GM12878 (cell line): ENCODE data around the gene ATP8B1. TPM values are rescaled to one million over a fixed set of nuclear protein-coding genes. Genes with fewer than 3 reads are reported as not detected.

ENCODE experiments used
- ATAC-seq: fragments of 200-7000 bp; cut with Tn5 transposase; 3 replicates; pipeline ENCODE4 v1.9.1; 2020; ENCODE audit warnings: mild to moderate bottlenecking, moderate library complexity
- BruUV-seq: library from RNA; stranded (reverse); fragments of 400-500 nt; replicated peaks from 2 replicates; lab custom pipeline; 2021; lab: Mats Ljungman, UMichigan
- CTCF ChIA-PET: fragments of 300-600 bp; sonication (Branson Sonifier 250); formaldehyde crosslinking; extraction: SDS; loops from one replicate; lab custom pipeline; 2021; ENCODE audit warnings: inconsistent platforms; lab: Yijun Ruan, JAX
- POLR2A ChIA-PET: fragments of 350-600 bp; formaldehyde crosslinking; extraction: SDS; loops from one replicate; lab custom pipeline; 2021; ENCODE audit warnings: inconsistent platforms; lab: Charles Lee
- RAD21 ChIA-PET: fragments of 300-600 bp; sonication (Branson Sonifier 250); formaldehyde crosslinking; loops from one replicate; lab custom pipeline; 2023; ENCODE audit warnings: antibody characterized with exemption; ENCODE audit not compliant: unreplicated experiment; lab: Charles Lee
- SMC1A ChIA-PET: fragments of 300-600 bp; sonication (Branson Sonifier 250); formaldehyde crosslinking; loops from one replicate; lab custom pipeline; 2023; ENCODE audit not compliant: unreplicated experiment, uncharacterized antibody; lab: Charles Lee
- DNase-seq: peaks from one replicate; pipeline ENCODE4 v3.0.0-alpha.2; 2011; ENCODE audit warnings: low read depth, low spot score
- FAIRE-seq: peaks from 3 replicates; lab custom pipeline; 2011; peaks lifted over from hg19 to GRCh38; lab: Jason Lieb, UNC
- H2AFZ ChIP-seq: 2 replicates; pipeline ENCODE4 v1.6.0; 2011; ENCODE audit warnings: low read depth, low read length, control low read depth; ENCODE audit not compliant: control insufficient read depth
- H3K27ac ChIP-seq: 2 replicates; pipeline ENCODE4 v1.5.1; 2011; ENCODE audit warnings: control low read depth; ENCODE audit not compliant: control insufficient read depth, insufficient read depth
- H3K27me3 ChIP-seq, 2 experiments: replicated peaks in 1 of 2; 2 replicates each; pipeline versions ENCODE4 v1.6.0 to v1.6.1; 2011; ENCODE audit warnings: low read length in 1 of 2; ENCODE audit not compliant: control insufficient read depth in 2 of 2, insufficient read depth in 2 of 2
- H3K36me3 ChIP-seq, 2 experiments: 2 replicates each; pipeline ENCODE4 v1.5.1; 2011; ENCODE audit warnings: low read length in 1 of 2; ENCODE audit not compliant: control insufficient read depth in 2 of 2, insufficient read depth in 2 of 2
- H3K4me1 ChIP-seq: 2 replicates; pipeline ENCODE4 v1.6.1; 2011; ENCODE audit warnings: mild to moderate bottlenecking, low read length, moderate library complexity, mixed read lengths; ENCODE audit not compliant: control insufficient read depth, insufficient read depth
- H3K4me2 ChIP-seq: 2 replicates; pipeline ENCODE4 v1.6.0; 2011; ENCODE audit warnings: control low read depth; ENCODE audit not compliant: control insufficient read depth, insufficient read depth
- H3K4me3 ChIP-seq: fragments of 200-600 bp; sonication (generic); 2 replicates; pipeline ENCODE4 v1.5.1; 2016
- H3K79me2 ChIP-seq: 2 replicates; pipeline ENCODE4 v1.6.0; 2011; ENCODE audit warnings: low read length; ENCODE audit not compliant: control insufficient read depth, insufficient read depth
- H3K9ac ChIP-seq: 2 replicates; pipeline ENCODE4 v1.8.0; 2011; ENCODE audit warnings: low read length, control low read depth, mixed read lengths; ENCODE audit not compliant: control insufficient read depth, insufficient read depth
- H3K9me3 ChIP-seq: replicated peaks from 3 replicates; pipeline ENCODE4 v1.5.1; 2011; ENCODE audit warnings: mild to moderate bottlenecking, low read length; ENCODE audit not compliant: control insufficient read depth, insufficient read depth
- H4K20me1 ChIP-seq: 2 replicates; pipeline ENCODE4 v1.6.0; 2011; ENCODE audit not compliant: control insufficient read depth, insufficient read depth
- ASH2L ChIP-seq: fragments of 300-600, 200-600 bp; sonication (generic); IDR thresholded peaks from 2 replicates; pipeline ENCODE4 v1.6.1; 2017; ENCODE audit warnings: low read depth, mild to moderate bottlenecking, borderline replicate concordance
- BCL11A ChIP-seq: IDR thresholded peaks from 2 replicates; pipeline ENCODE4 v1.6.1; 2011; ENCODE audit warnings: low read depth, low read length
- CBFB ChIP-seq: IDR thresholded peaks from 2 replicates; pipeline ENCODE4 v1.6.1; 2016; ENCODE audit warnings: antibody characterized with exemption, low read depth
- ELK1 ChIP-seq: IDR thresholded peaks from 2 replicates; pipeline ENCODE4 v1.6.1; 2012; ENCODE audit warnings: low read depth, low read length, improper control_type of control experiment
- KLF5 ChIP-seq: fragments of 450-650 bp; IDR thresholded peaks from 2 replicates; pipeline ENCODE4 v1.6.1; 2014; ENCODE audit warnings: mild to moderate bottlenecking; ENCODE audit not compliant: partially characterized antibody
- MTA3 ChIP-seq: IDR thresholded peaks from 2 replicates; pipeline ENCODE4 v1.6.1; 2012; ENCODE audit warnings: low read length, inconsistent platforms, borderline replicate concordance
- PAX8 ChIP-seq: fragments of 450-650 bp; IDR thresholded peaks from 2 replicates; pipeline ENCODE4 v1.6.1; 2017; ENCODE audit warnings: mild to moderate bottlenecking, moderate library complexity
- RAD51 ChIP-seq: fragments of 450-650 bp; IDR thresholded peaks from 2 replicates; pipeline ENCODE4 v1.6.1; 2016; ENCODE audit warnings: moderate library complexity, mild to moderate bottlenecking, inconsistent platforms
- RCOR1 ChIP-seq: conservative IDR thresholded peaks from 2 replicates; pipeline ENCODE4 v1.6.1; 2012; ENCODE audit warnings: low read depth, low read length, improper control_type of control experiment
- SP1 ChIP-seq: IDR thresholded peaks from one replicate; pipeline ENCODE4 v1.6.1; 2011; ENCODE audit warnings: low read depth, low read length
- TCF12 ChIP-seq: IDR thresholded peaks from 2 replicates; pipeline ENCODE4 v1.6.1; 2011; ENCODE audit warnings: low read depth, mild to moderate bottlenecking, low read length
- YY1 ChIP-seq: IDR thresholded peaks from 2 replicates; pipeline ENCODE4 v1.6.1; 2011; ENCODE audit warnings: low read depth, mild to moderate bottlenecking, low read length
- WGBS: methylation state at CpG from one replicate; pipeline ENCODE4 v1.1.6; 2016; ENCODE audit warnings: low lambda C conversion rate; ENCODE audit not compliant: insufficient replicate concordance, insufficient coverage; ENCODE audit errors: missing lambda C conversion rate; 5-methylcytosine and 5-hydroxymethylcytosine counted together
- in situ Hi-C: fragments of 300-500 bp; cut with MboI; formaldehyde crosslinking; loops from 9 replicates; pipeline ENCODE4 v1.14.3; 2018; ENCODE audit warnings: mixed read lengths
- intact Hi-C: fragments of 100-400 bp; cut with micrococcal nuclease; formaldehyde crosslinking; loops from one replicate; pipeline ENCODE4 v1.14.2; 2022; ENCODE audit not compliant: unreplicated experiment
- polyA plus RNA-seq, 11 experiments: library from polyadenylated mRNA; depleted of rRNA in 4 of 11; unstranded in 6 of 11; stranded (reverse) in 5 of 11; fragments of >200 nt; fragmentation: Nextera tagmentation in 4 of 11; fragmentation: Illumina TruSeq in 1 of 11; extraction: Ambion mirVana in 4 of 11; extraction: Trizol in 1 of 11; gene quantifications; 1 replicate in 1 of 11; 2 replicates in 10 of 11; pipeline versions ENCODE4 v1.2.1 to v1.2.3, GENCODE V29; 2011 to 2016; ENCODE audit warnings: inconsistent platforms in 2 of 11, missing spikeins in 2 of 11, low read depth in 1 of 11
- total RNA-seq, 4 experiments: library from RNA; depleted of rRNA in 3 of 4; stranded (reverse); fragments of >200 nt in 3 of 4; fragmentation: Illumina TruSeq in 1 of 4; extraction: Trizol in 1 of 4; gene quantifications; 2 replicates each; pipeline versions ENCODE4 v1.2.1 to v1.2.3, GENCODE V29; 2013 to 2021

Gene ATP8B1
- total and polyA plus RNA-seq, 10 of the 15 experiments (the other 5 are each of a cell fraction or from before 2014, with no cell fraction given): 0.03 to 0.37 (median 0.11) TPM

- ChIA-PET POLR2A (interaction anchor here (0.6 kb wide), 1 partner anchor 53 kb away, joined by 3 read pairs; no protein-coding TSS in a partner anchor), RAD21 (no interaction called here), SMC1A (no interaction called here), CTCF (no interaction called here)
- Histone ChIP-seq H4K20me1 (no peaks in the 10 kb centered on the region), H2AFZ (no peak overlapping the region), H3K4me1 (no peaks in the 10 kb centered on the region), H3K4me3 (no peak overlapping the region), H3K9me3 (no peaks in the 10 kb centered on the region; the same call in 2 of the 3 replicates), H3K79me2 (no peaks in the 10 kb centered on the region), H3K27me3 (no peaks in the 10 kb centered on the region), H3K36me3 (no peaks in the 10 kb centered on the region), H3K4me2 (no peak overlapping the region), H3K9ac (no peak overlapping the region), H3K27ac (no peak overlapping the region)
- no TSS peak for BruUV-seq
- FAIRE-seq (no peak), DNase-seq (no peak), ATAC-seq (no peak)
- in situ Hi-C loops (no loop called here), intact Hi-C loops (no loop called here)
- WGBS: 16% methylated on average over 1 of the region's 1 CpG
- TF ChIP-seq KLF5 (no peak), SP1 (no peak), RAD51 (no peak), RCOR1 (no peak), TCF12 (no peak), ASH2L (no peak), BCL11A (no peak), PAX8 (no peak), MTA3 (no peak), YY1 (no peak), CBFB (no peak), ELK1 (no peak)
These were observed 87.4 kb downstream of the ATP8B1 start for GRCh38 chr18:57715671-57716070.
